Hematopoietic multipotent progenitor cell (in vitro differentiated cells): Measurements from ENCODE around the gene SAFB2. TPM values are rescaled to one million over a fixed set of nuclear protein-coding genes. Genes with fewer than 3 reads are reported as not detected.

Experiments used
- DNase-seq, 3 donors: peaks; one replicate each; pipeline ENCODE4 v3.0.0-alpha.2; 2011 to 2015; ENCODE audit warnings: low read depth in 2 of 3, low spot score in 2 of 3
- total RNA-seq: library from RNA; depleted of rRNA; stranded (reverse); fragments of >200 nt; gene quantifications from one replicate; pipeline ENCODE4 v1.2.3, GENCODE V29; 2012

The SAFB2 gene
- 52.0 TPM for total RNA-seq

GRCh38 chr19:5622465-5623396 is at the start of gene SAFB2, which contains the start of gene SAFB:
SAFB2 (minus strand) TSS chr19:5622776; CDS start chr19:5622715, 61 bp downstream.
SAFB (plus strand) TSS chr19:5623083; CDS start chr19:5623206, 123 bp downstream.
- peak; percentile 100 for DNase-seq

GRCh38 chr19:5671600-5671999 is 49.0 kb upstream of the SAFB2 start:
- DNase-seq = no peak

GRCh38 chr19:5669212-5669611 is 46.6 kb upstream of the SAFB2 start:
- DNase-seq = no peak

- DNase-seq = no peak
Observed at GRCh38 chr19:5667751-5668271, 45.2 kb upstream of the SAFB2 start.

- no peak for DNase-seq
Observed at GRCh38 chr19:5666921-5667610, 44.5 kb upstream of the SAFB2 start.

GRCh38 chr19:5665781-5666513 is 43.4 kb upstream of the SAFB2 start:
- DNase-seq = no peak

- no peak for DNase-seq
Observed at GRCh38 chr19:5664515-5664914, 41.9 kb upstream of the SAFB2 start.

- DNase-seq = no peak
Observed at GRCh38 chr19:5663904-5664303, 41.3 kb upstream of the SAFB2 start.

GRCh38 chr19:5661483-5661882 is 38.9 kb upstream of the SAFB2 start:
- DNase-seq = no peak

GRCh38 chr19:5655412-5655811 is 32.8 kb upstream of the SAFB2 start:
- no peak for DNase-seq

- DNase-seq = no peak
Observed at GRCh38 chr19:5654931-5655330, 32.4 kb upstream of the SAFB2 start.

- no peak for DNase-seq
Observed at GRCh38 chr19:5652261-5652660, 29.7 kb upstream of the SAFB2 start.

- no peak for DNase-seq
Observed at GRCh38 chr19:5651361-5651760, 28.8 kb upstream of the SAFB2 start.

GRCh38 chr19:5648464-5648863 is 25.9 kb upstream of the SAFB2 start:
- DNase-seq = no peak

- DNase-seq = no peak
Observed at GRCh38 chr19:5646703-5647102, 24.1 kb upstream of the SAFB2 start.

- DNase-seq = no peak
Observed at GRCh38 chr19:5645409-5645808, 22.8 kb upstream of the SAFB2 start.

GRCh38 chr19:5644037-5644436 is 21.5 kb upstream of the SAFB2 start:
- no peak for DNase-seq

- DNase-seq = no peak
Observed at GRCh38 chr19:5643060-5643459, 20.5 kb upstream of the SAFB2 start.

- no peak for DNase-seq
Observed at GRCh38 chr19:5642204-5642603, 19.6 kb upstream of the SAFB2 start.

GRCh38 chr19:5641171-5641570 is 18.6 kb upstream of the SAFB2 start:
- no peak for DNase-seq

- DNase-seq = no peak
Observed at GRCh38 chr19:5637971-5638370, 15.4 kb upstream of the SAFB2 start.
